ENCODE results near the gene PRAC2. TPM values are rescaled to one million over a fixed set of nuclear protein-coding genes. Genes with fewer than 3 reads are reported as not detected.

The PRAC2 gene
- total RNA-seq, 1 experiment from 2014 or later = not detected

DNA sequence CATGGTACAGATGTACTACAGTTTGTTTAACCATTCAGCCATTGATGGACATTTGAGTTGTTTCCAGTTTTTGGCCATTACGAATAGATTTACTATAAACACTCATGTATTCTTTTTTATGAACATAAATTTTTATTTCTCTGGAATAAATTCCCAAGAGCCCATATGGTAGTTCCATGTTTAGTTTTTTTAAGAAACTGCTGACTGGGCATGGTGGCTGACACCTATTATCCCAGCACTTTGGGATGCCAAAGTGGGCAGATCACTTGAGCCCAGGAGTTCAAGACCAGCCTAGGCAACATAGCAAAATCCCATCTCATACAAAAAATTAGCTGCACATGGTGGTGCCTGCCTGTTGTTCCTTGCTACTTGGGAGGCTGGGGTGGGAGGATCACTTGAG, 30.9 kb upstream of the PRAC2 start:
- Histone ChIP-seq H3K4me1 (ENCODE audit: control insufficient read depth in 1 of 2, insufficient read depth in 2 of 2, low read length in 2 of 2) (no peaks in the 10 kb centered on the region), H3K27ac (ENCODE audit: low read depth, low read length) (no peak overlapping the region), H4K20me1 (ENCODE audit: insufficient read depth) (no peaks in the 10 kb centered on the region), H3K27me3 (ENCODE audit: insufficient read depth, low read length) (no peaks in the 10 kb centered on the region), H3K9me3 (ENCODE audit: control insufficient read depth in 1 of 2, insufficient read depth in 1 of 2, low read depth in 1 of 2, low read length in 2 of 2) (no peaks in the 10 kb centered on the region), H3K79me2 (ENCODE audit: insufficient read depth, low read length) (no peaks in the 10 kb centered on the region), H3K9ac (ENCODE audit: low read length) (no peak overlapping the region), H3K36me3 (ENCODE audit: control insufficient read depth in 1 of 2, insufficient read depth in 2 of 2, low read length in 2 of 2) (no peaks in the 10 kb centered on the region), H3K9me2 (ENCODE audit: insufficient read depth) (no peaks in the 10 kb centered on the region), H3K4me3 (replicated peaks in 1 of 2; ENCODE audit: low read depth in 1 of 2, low read length in 2 of 2) (no peak overlapping the region), H3K4me2 (ENCODE audit: low read length) (no peak overlapping the region), H2AFZ (ENCODE audit: low read depth, low read length, poor library complexity, severe bottlenecking) (no peak overlapping the region)
- CTCF ChIA-PET = interaction anchor here (1.2 to 1.7 kb wide), 3 partner anchors 13 to 187 kb away, joined by 3 to 6 read pairs (median 4); no protein-coding TSS in a partner anchor
- TF ChIP-seq CBX3 (IDR thresholded peaks at IDR 0.05; ENCODE audit: low read depth) = no peak
- TF ChIP-seq POLR2A (IDR thresholded peaks at IDR 0.05; ENCODE audit: borderline replicate concordance, extremely low read depth, insufficient read depth, insufficient read length) = no peak
- no peak for TF ChIP-seq ZNF274 (IDR thresholded peaks at IDR 0.05; ENCODE audit: low read depth, low read length)
- no peak for TF ChIP-seq CEBPB (IDR thresholded peaks at IDR 0.05; ENCODE audit: low read depth)
- TF ChIP-seq, protein P1, sequence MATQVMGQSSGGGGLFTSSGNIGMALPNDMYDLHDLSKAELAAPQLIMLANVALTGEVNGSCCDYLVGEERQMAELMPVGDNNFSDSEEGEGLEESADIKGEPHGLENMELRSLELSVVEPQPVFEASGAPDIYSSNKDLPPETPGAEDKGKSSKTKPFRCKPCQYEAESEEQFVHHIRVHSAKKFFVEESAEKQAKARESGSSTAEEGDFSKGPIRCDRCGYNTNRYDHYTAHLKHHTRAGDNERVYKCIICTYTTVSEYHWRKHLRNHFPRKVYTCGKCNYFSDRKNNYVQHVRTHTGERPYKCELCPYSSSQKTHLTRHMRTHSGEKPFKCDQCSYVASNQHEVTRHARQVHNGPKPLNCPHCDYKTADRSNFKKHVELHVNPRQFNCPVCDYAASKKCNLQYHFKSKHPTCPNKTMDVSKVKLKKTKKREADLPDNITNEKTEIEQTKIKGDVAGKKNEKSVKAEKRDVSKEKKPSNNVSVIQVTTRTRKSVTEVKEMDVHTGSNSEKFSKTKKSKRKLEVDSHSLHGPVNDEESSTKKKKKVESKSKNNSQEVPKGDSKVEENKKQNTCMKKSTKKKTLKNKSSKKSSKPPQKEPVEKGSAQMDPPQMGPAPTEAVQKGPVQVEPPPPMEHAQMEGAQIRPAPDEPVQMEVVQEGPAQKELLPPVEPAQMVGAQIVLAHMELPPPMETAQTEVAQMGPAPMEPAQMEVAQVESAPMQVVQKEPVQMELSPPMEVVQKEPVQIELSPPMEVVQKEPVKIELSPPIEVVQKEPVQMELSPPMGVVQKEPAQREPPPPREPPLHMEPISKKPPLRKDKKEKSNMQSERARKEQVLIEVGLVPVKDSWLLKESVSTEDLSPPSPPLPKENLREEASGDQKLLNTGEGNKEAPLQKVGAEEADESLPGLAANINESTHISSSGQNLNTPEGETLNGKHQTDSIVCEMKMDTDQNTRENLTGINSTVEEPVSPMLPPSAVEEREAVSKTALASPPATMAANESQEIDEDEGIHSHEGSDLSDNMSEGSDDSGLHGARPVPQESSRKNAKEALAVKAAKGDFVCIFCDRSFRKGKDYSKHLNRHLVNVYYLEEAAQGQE (IDR thresholded peaks at IDR 0.05; ENCODE audit: low read depth) = no peak
- no peak for TF ChIP-seq FOSL1 (IDR thresholded peaks at IDR 0.05; ENCODE audit: low read depth)
- no peak for TF ChIP-seq YY1 (IDR thresholded peaks at IDR 0.05; ENCODE audit: extremely low read depth, insufficient replicate concordance, low read depth, low read length)
- no peak for TF ChIP-seq ZFX (IDR thresholded peaks at IDR 0.05)
- no peak for TF ChIP-seq JUND (IDR thresholded peaks at IDR 0.05)
- TF ChIP-seq SIN3A (IDR thresholded peaks at IDR 0.05; ENCODE audit: low read depth) = no peak
- TF ChIP-seq, protein P2, sequence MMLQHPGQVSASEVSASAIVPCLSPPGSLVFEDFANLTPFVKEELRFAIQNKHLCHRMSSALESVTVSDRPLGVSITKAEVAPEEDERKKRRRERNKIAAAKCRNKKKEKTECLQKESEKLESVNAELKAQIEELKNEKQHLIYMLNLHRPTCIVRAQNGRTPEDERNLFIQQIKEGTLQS (IDR thresholded peaks at IDR 0.05) = no peak
- no peak for TF ChIP-seq SP1 (IDR thresholded peaks at IDR 0.05; ENCODE audit: low read depth)
- POLR2A ChIA-PET = no interaction called here
- intact Hi-C loops (cut with micrococcal nuclease) = no loop called here
- ATAC-seq (no peak), DNase-seq (ENCODE audit: low read depth, low spot score) (no peak)
- RAD21 ChIA-PET (ENCODE audit: low non-redundant PET in 1 of 2, low total read pairs in 2 of 2, uncharacterized antibody in 2 of 2, unreplicated experiment in 2 of 2) = no interaction called here
- no TSS peak for BruUV-seq (replicated peaks)
